Left renal cortex interstitium (tissue), 4 donors: ENCODE measurements around the gene RAB30. TPM values are rescaled to one million over a fixed set of nuclear protein-coding genes. Genes with fewer than 3 reads are reported as not detected.
"Not testable (repeated sequence)": the region's sequence is repeated elsewhere in the genome, so short reads cannot be mapped to it uniquely, and the experiment has no call there.

Source experiments
- DNase-seq, 4 donors: peaks; one replicate each; pipeline ENCODE4 v3.0.0-alpha.2; 2013; ENCODE audit warnings: low read depth in 4 of 4, low spot score in 2 of 4, missing footprints in 1 of 4
- polyA plus RNA-seq, 4 donors: library from polyadenylated mRNA; unstranded; fragments of 120-200 nt; gene quantifications; one replicate each; pipeline ENCODE4 v1.2.1, GENCODE V29; 2013; ENCODE audit not compliant: insufficient read length in 4 of 4

The RAB30 gene
- polyA plus RNA-seq, 4 donors, result 8.2 to 8.9 (median 8.4) TPM

DNA sequence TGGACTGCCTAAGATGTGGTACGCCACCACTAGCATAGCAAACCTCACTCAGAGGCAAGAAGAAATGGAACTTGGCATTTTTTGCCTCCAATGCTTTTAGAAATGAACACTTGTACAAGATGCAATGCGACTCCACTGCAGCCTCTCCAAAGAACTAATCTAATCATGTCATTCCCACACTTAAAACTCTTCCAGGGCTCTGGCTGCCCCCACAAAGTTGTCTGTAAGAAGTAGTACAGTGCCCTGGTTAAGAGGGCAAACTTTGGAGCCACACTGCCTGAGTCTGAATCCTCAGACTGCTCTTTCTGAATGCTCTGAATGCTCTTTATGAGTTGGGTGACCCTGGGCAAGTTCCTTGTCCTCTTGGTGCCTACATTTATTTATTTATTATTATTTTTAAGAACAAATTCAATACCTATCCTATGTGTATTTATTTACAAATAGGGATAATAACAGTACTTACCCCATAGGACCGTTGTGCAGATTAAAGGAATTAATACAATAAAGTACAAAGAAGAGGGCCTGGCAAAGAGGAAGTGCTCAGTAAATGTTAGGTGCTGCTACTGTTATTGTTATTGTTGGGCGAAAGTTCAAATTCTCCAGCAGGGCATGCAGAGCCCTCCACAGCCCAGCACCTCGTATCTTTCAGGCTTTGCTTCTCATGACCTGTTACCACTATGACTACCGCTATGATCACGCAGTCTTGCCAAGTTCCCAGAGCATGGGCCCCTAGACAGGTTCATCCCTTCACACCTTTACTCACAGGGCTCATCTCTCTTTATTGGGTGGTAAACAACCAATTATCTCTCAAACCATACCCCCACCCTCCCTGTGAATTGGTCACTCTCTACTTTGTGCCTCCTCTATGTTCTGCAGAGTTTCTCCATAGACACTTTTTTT, 59.3 kb downstream of the RAB30 start:
- no peak for DNase-seq

DNA sequence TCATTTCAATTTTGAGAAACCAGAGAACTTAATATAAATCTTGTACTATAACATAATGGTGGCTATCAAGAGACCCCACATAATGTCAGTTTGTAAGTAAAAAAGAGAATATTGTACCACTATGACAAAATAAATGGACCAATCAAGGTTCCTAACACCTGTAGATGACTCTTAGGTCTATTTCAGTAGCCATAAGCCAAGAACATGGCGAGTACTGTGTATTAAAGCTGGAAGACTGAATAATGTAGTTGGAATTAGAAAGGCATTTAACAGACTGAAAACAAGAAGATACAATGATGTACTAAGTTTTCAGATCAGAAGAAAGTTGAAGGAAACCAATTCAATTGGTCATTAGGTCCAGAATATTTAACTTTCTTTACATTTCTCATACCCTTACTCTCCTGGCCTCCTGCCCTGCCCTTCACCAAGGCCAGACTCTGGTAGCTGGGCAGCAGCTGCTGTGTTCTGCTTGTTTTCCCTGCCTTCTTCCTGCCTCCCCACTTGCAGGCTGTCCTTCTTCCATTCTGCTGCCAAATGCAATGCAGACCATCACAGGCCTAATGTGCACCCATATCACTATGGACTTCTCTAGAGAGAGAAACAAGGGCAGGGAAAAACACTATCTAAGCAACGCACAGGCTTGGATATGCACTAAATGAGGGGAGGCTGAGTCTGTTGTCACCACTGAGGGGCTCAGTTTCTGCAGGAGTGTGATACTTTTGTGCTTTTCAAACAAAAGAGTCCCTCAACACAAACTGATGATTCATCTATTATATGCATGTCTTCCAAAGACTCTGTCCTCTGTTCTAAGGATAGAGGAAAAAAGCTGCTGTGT, 60.1 kb downstream of the RAB30 start:
- DNase-seq, result no peak

DNA sequence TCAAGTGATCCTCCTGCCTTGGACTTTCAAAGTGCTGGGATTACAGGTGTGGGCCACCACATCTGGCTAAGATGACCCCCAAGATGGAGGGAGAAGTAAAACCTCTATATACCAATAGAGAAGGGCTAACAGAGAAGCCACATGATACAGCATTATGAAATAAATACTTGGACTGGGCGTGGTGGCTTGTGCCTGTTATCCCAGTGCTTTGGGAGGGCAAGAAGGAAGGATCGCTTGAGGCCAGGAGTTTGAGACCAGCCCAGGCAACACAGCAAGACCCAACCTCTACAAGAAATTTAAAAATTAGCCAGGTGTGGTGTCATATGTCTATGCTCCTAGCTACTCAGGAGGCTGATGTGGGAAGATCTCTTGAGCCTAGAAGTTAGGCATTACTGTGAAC, 61.7 kb downstream of the RAB30 start:
- no peak for DNase-seq

DNA sequence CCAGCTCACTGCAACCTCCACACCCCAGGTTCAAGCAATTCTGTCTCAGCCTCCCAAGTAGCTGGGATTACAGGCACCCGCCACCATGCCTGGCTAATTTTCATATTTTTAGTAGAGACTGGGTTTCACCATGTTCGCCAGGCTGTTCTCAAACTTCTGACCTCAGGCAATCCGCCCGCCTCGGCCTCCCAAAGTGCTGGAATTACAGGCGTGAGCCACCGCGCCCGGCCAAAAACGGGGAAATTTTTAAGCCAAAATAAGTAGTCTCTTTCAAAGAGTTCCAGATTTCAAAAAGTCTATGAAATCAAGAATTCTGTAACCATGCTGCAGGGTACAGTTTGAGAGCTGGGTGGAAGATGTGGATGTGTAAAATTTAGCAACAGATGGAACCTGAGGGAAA, 62.6 kb downstream of the RAB30 start:
- not testable (repeated sequence) for DNase-seq

DNA sequence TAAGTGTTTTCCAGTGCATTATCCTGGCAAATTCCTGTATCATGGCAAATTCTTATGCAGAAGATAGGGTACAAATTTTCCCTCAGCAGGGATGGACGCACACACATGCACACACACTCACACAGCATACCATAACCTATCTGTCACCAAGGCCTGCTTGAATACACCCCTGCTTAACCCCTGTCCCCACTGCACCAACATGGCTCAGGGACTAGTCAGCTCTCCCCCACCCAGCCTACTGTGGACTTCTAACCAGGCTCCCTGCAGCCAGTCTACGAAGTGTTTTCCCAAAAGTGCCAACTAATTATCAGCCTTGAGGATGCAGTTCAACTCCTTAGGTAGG, 63.1 kb downstream of the RAB30 start:
- DNase-seq, result no peak

DNA sequence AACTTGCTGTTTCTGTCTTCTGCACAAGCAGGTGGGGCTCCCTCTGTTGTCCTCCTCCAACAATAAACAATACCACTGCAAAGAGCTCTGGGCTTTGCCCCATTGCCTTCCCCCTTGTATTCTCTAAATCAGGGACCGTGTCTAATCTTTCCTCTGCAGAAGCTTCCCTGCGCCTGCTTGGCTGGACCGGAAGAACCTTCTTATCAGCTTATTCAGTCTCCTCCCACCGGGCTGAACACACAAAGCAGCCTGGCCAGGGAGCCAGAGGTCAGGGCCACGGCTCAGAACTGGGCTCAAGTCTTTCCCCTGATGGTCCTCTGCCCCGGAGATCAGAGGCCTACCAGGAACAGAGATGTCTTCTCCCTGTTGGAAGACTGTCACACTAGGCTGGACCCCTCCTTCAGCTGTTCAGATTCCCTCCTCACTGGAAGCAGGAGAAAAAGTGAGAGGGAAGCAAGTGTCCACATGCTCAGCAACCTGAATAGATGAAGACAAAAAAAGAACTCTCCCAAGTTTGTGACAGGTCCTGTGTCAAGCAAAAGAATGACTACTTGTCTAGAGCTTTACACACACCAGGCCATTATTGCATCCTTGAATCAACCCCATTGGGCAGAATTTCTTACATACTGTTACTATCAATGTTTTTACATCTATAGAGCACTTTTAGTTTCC, 63.7 kb downstream of the RAB30 start:
- no peak for DNase-seq

DNA sequence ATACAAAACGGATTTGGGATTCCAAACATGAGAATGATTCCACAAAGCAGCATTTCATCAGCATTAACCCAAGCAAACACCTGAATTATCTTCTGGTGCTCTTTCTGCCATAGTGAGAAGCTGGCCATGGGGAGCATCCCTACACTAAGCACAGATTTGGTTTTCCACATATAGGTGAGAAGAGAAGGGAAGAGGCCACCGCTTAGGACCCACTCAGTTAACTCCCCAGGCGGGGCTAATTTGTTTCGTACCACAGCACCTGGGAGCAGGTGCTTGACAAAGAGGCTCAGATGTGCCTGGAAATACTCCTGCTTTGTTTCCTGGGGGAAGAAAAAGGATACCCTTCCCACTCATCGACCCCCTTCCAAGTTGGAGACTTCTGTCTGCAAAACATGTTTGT, 64.2 kb downstream of the RAB30 start:
- no peak for DNase-seq

DNA sequence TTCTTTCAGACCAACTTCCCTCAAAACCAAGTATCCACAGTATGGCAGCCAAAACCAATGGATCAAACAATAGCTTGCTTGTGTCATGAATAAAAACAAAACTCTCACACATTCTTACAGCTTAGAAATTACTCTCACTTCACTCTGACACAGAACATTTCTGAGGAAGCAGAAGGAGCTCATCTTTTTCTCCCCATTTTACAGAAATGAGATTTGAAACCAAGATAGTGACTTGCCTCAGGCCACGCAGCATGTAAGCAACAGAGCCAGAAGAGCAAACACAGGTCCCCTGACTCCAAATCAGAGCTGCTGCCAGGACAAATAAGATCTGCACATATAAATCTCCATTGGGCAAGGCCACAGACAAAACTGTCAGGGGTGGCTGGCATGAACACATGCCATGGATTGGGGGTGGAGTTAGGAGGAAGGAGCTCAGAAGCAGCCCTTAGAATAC, 64.8 kb downstream of the RAB30 start:
- DNase-seq, result no peak

DNA sequence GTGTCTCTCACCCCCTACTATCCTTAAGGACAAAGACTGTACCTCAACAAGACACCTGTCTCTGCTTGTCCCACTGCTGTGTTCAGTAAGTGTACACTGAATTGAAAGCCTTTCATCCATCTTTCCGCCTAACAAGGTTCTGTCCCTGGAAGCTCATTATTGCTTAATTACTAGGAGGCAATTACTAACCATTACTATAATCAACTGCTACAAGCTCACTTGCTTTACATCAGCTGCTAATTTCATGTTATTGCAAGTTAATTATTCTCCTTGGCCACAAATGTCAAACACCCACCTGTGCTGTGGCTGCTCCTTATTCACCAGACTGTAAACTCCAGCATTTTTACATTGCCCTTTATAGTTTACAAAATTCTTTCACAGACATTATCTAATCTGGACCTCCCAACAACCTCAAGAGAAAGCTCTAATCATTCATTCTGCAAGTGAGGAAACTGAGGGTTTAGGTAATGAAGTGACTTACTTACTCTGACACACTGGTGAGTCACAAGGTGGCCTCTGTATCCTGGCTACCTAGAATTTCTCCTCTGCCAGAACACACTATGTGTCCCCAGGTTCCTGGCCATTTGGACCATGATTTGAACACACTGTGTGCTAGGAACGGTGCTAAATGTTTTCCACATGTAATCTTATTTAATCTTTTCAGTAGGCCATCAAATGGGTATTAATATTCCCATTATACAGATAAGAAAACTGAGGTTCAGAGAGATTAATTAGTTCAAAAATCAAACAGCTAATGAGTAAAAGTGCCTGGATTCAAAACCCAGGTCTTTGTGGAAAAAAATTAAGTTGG, 66.7 kb downstream of the RAB30 start:
- no peak for DNase-seq

DNA sequence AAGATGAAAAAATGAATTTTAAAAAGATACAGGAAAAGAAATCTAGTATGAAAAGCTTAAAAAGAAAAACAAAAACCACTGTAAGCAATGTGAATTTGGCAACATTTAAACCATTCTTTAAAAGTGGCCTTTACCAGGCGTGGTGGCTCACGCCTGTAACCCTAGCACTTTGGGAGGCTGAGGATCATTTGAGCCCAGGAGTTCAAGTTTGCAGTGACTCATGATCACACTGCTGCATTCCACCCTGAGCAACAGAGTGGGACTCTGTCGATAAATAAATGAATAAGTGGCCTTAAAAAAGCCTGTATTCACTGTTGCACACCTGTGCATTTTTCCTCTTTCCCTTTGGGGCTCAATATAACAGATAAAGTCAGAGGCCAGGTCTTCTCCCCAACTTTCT, 69.2 kb downstream of the RAB30 start:
- DNase-seq, result no peak

DNA sequence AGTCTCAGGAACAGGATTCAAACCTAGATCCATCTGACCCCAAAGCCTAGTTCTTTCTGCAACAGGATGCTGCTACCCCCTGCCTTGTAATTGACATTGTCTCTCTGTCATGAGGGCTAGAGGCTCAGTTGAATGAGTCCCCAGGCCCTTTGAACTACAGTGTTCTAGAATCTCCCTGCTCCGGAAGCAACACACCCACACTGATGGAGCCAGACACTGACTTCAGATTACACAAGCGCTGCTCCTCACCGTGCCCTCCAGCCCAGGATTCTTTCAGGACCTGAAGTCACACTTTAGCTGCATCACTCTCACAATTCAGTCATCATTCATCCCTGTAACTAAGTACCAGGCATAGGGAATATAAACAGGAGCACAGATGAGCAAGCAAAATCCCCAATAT, 69.6 kb downstream of the RAB30 start:
- no peak for DNase-seq

DNA sequence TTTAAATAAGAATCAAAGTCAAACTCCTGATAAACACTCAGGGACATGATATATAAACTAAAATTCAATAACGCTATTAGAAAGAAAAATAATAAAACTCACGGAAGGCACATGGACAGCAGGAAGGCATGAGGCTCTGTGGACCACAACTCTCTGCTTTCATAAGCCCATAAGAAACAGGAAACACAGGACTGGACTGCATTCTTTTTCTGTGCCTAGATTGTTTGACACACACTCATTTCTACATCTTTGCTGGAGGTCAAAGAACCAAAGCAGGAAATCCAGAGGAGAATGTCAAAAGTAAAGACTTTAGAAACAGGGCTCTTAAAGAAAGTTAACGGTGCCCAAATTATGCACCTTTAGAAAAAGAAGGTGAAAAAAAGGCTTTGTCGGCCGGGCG, 71.3 kb downstream of the RAB30 start:
- DNase-seq, result no peak

DNA sequence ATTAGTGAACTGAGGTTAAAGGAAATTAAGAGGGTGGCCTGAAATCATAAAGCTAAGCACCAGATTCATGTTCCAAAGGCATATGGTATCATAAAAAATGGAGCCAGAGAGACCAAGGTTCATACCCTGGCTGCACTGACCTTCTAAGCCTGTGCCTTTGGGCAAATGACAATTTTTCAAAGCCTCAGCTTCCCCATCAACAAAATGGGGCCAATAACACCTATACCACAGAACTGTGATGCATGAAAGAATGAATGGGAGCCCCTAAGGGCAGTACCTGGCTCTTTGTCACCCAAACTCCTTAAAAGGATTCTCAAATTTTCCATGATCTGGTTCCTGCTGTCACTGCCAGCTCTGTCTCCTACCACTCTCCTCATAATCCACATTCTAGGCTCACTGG, 72.5 kb downstream of the RAB30 start:
- no peak for DNase-seq

DNA sequence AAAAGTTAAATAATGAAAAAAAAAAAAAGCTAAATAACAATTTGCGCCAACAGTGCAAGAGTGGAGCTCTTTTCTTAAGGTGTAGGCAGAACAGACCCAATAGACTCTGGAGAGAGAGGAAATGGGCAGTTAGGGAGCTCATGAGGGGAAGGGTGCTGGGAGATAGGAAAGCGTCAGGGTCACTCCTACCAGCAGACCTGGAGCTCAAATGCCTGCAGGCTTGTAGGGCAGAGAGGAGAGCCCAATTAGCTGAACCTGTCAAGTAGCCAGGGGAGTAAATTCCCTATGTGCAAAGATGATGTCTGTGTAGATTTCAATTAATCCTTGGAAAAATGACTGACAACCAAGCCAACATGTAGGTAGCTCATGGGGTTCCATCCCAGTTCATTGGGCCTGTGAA, 73.0 kb downstream of the RAB30 start:
- DNase-seq, result no peak

DNA sequence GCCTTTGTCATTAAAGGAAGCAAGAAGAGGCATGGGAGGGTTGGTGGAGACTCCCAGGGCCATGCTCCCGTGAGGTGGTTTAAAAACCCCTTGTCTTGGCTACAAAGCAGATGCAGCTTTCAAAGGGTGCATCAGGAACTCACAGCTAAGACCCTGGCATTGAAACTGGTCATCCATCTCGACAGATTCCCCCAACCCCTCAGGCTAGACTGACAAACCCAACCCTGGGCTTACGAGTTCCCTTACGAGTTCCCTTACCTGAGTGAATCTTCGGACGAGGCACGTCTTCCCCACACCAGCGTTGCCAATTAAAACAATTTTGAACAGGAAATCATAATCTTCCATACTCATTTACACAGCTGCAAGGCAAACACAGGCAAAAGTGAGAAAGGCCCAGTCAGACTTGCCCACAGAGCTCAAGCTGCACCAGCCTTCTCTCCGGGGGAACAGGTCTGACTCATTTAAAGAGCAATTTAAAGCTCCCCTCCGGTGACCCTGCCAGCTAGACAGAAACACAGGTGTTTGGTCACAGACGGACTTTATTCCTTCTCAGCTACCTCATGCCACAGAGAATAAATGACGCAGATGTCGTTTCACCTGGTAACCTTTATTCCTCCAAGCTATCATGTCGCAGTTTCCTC, 74.6 kb downstream of the RAB30 start:
- DNase-seq, result no peak

DNA sequence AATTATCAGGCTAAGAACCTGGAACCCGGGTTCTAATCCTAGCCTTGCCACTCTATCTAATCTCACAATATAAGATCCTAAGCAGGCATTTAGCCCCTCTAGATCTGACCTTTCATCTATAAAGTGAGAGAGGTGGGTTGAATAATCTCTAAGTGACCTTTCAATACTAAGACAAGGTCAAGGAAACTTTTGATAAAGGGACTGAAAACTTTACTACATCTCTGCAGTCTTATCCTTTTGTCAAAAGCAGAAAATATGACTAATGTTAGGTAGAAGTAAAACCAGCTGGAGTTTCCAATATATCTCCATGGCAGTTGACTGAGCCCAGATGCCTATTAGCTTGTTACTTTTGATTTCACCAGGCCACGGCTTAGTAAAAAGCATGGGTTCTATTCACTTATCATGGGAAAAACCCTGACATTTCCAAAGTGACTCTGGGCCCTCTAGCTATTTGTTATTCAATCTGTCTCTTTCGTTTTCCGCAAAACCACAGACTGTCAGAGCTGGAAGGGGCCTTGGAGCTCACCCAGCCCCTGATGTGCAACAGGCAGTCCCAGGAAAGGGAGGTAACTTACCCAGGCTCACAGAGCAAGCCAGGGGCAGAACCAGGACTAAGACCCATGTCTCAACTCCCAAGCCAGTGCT, 75.8 kb downstream of the RAB30 start:
- DNase-seq, result no peak

DNA sequence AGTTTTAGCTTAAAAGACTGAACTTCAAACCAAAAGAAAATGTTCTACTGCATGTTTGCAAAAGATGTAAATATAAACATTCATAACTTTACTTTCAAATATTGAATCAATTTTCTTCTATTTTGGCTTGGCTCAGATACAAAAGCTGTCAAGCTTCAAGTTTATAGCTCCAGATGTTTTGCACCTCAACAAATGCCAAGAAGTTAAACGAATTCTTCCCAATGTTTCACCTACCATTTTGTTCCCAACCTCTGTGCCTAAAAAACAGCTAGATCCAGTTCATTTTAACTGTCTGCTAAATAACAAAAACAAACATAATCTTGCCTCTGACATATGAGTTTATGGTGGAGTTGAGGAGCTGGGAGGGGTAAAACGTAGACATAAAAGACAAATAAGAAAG, 76.5 kb downstream of the RAB30 start:
- no peak for DNase-seq

DNA sequence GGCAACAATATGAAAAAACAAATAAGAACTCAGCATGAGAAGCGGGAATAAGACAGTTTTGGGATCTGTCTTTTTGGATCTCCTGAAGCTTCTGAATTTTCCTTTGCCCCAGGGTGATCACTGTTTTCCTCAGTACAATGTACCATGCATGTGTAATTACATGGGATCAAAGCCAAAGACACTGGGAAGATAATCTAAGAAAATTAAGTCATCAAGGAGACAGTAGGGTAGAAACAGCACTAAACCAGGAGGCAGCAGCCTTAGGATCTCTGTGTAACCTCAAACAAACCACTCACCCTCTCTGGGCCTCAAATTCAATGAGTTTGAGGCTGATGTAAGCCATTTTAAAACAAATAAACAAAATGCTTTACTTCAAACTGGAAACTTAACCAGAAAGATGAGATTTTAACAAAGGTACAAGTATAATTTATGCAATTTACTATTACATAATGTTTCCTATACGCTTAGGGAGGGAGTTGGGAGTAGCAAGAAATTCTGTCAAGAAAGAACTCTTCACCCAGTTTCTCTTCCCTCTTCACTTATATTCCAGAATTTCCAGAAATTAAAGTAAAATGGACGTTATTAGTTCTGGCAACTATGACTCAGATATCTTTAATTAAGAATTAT, 77.0 kb downstream of the RAB30 start:
- no peak for DNase-seq

DNA sequence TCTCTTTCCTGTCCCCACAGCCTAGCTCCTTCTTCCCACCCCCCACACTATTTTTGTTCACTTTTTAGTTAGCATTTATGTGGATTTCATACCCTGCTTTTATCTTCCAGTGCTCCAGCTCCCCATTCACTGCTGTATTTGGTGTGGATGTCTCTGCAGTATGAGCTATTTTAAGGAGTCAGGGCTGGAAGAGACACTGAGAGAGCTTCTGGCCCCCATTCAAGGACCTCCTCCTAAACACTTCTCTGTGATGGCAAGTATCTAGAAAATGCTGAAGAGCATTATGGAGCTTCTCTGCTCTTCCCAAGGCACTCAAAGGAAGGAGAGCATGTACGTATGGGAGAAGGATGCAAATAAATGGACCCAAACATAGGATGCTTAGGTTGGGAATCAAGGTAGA, 79.5 kb downstream of the RAB30 start:
- no peak for DNase-seq
